Cardiac fibroblast (primary cell): Measurements from ENCODE around the gene CCDC192.

ENCODE experiments used
- DNase-seq, 2 donors: peaks; one replicate each; pipeline versions ENCODE4 v3.0.0 to v3.0.0-alpha.2; 2010; ENCODE audit warnings: low read depth in 2 of 2
- H3K4me3 ChIP-seq, 2 donors: replicated peaks in 1 of 2; 1 replicate in 1 of 2; 2 replicates in 1 of 2; pipeline ENCODE4 v1.5.1; 2011; ENCODE audit warnings: low read depth in 2 of 2, low read length in 2 of 2, mild to moderate bottlenecking in 2 of 2, moderate library complexity in 1 of 2
- CTCF ChIP-seq: IDR thresholded peaks from one replicate; pipeline ENCODE4 v1.5.1; 2011; ENCODE audit warnings: low read depth, mild to moderate bottlenecking, low read length, inconsistent platforms

CCDC192 gene

GRCh38 chr5:127909821-127910220, 206.6 kb downstream of the CCDC192 start:
- no peak for DNase-seq
- no peak overlapping the region for H3K4me3 ChIP-seq
- TF ChIP-seq CTCF = no peak

GRCh38 chr5:127910307-127910956, 207.2 kb downstream of the CCDC192 start:
- no peak for TF ChIP-seq CTCF
- DNase-seq = peak in 1 of 2 donors; percentile 37
- H3K4me3 ChIP-seq = no peak overlapping the region

GRCh38 chr5:127911619-127912018, 208.4 kb downstream of the CCDC192 start:
- no peak for TF ChIP-seq CTCF
- DNase-seq = peak in 1 of 2 donors; percentile 22
- H3K4me3 ChIP-seq = no peak overlapping the region

- no peak for TF ChIP-seq CTCF
- H3K4me3 ChIP-seq = no peak overlapping the region
- DNase-seq = no peak
Measured at GRCh38 chr5:127912411-127912810, 209.2 kb downstream of the CCDC192 start.

GRCh38 chr5:127916885-127917573, 213.8 kb downstream of the CCDC192 start:
- H3K4me3 ChIP-seq = no peak overlapping the region
- DNase-seq = no peak

GRCh38 chr5:127919006-127919796, 216.0 kb downstream of the CCDC192 start:
- DNase-seq = no peak
- no peak overlapping the region for H3K4me3 ChIP-seq
- TF ChIP-seq CTCF = no peak

More at GRCh38 chr5:127916885-127917573, 213.8 kb downstream of the CCDC192 start:
- no peak for TF ChIP-seq CTCF
